Fibroblast of upper back skin (primary cell): ENCODE measurements around the gene NFASC.

Source experiments
- DNase-seq: peaks from one replicate; pipeline ENCODE4 v3.0.0-alpha.2; 2013

NFASC gene

DNA sequence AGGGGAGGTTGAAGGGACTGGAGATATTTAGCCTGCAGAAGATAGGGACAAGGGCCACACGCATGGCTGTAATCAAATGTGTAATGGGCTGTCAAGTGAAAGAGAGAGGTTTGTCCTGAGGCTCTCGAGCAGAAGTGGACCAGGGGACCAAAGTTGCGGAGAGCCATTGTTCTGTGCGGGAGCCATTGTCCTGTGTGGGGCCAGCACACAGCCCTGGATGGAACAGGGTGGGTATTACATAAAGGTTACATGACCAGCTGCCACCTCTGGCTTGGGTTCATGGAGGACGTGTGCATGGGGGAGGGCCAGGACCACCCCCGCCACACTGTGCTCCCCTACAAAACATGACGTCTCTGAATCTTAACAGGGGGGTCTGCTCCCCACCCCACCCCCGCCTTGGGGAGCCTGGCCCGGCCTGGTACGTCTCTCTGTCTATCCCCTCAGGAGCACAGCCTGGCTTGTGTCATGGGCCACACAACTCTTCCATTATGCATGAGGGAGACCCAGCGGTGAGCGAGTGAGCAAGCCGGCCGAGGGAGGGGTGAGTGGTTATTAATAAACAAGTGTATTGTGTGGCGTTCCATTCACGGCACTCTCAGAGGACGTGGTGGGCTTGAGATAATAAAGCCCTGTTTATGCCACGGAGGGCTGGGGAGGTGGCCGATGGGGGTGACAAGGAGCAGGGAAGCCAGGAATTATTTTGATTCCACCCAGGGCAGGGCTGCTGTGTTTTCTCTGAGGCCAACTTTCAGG is at the start of gene NFASC:
NFASC (plus strand) TSS at position 703 of the 753 bp plus-strand sequence. CDS start 73,454 bp downstream, outside the sequence.
- no peak for DNase-seq

- no peak for DNase-seq
Measured at GRCh38 chr1:204821476-204821875, 49.2 kb upstream of the NFASC start.

- no peak for DNase-seq
Measured at GRCh38 chr1:204821924-204822323, 48.7 kb upstream of the NFASC start.

DNA sequence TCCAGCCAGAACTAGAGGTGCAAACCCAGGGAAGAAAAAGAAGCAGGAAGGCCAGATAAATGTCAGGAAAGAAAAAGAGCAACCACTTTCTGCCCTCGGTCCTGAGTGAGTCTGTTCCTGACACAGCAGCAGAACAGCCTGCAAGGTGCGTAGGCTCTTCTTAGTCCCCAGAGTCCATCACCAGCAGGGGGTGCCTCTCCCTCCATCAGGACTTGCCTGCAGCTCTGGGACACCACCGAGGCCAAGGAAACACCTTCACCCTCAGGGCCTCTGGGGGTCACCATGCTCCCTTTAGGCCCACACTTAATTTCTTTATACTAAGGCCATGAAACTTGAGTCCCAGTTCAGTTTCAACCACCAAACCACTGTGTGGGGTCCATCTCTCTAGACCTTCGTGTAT is 43.7 kb upstream of the NFASC start:
- no peak for DNase-seq

DNA sequence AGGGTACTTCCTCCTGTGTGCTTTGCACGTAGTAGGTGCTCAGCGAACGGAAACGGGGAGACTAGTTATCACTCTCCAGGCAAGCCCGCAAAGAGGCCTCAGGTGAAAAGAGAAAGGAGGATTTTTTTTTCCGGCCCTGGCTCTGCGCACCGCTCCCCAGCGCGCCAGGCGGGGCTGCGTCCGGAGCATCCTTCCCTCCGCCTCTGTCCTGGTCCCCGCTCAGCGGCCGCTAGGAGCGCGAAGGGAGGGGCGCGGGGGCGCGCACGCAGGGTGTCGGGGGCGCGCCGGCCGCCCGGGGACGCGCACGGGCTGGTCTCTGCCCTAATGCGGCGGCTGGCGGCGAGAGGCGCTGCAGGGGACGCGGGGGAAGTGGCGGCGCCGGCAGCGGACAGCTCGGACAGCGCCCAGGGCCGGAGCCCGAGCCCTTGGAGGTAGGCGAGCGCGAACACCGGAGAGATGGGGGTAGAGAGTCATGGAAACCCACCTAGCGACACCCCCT is 42.3 kb upstream of the NFASC start:
- peak; percentile 49 for DNase-seq

GRCh38 chr1:204829133-204829825 is 41.4 kb upstream of the NFASC start:
- no peak for DNase-seq

DNA sequence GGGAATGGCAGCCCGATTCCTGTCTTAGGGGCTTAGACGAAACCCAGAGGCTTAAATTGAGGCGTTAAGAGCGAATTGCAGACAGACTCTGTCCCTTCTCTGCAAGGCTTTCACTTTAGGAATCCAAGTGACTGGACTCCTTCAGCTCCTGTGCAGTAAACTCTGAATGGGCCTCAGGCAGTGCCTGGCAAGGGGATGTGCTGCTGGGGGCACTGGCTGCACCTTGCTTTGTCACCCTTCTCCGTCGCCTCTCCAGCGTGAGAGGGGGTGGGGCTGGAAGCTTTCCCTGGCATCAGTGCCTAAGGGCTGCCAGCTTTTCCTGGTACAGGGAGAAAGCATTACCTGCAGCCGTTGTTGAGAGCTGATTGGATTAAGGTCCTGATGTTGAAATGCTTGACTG is 39.9 kb upstream of the NFASC start:
- DNase-seq, result no peak

DNA sequence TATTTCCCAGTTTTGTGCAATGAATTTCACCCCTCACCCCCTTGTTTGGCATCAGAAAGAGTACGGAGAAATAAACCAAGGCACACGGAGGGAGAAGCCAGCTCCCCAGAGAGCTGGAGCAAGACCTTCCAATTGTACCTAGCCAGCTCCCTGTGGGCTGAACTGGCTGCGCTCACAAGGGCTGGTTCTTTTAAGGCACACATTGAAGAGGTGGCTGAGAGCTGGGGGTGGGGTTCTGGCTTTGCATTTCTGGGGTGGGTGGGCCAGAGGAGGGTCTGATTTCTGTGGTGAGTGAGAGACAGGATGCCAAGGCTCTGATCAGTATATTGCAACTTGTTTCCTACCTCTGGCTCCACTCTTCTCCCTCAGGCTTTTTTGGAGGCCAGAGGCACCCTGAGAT is 39.5 kb upstream of the NFASC start:
- DNase-seq, result no peak

- DNase-seq, result no peak
Measured at GRCh38 chr1:204834336-204834735, 36.3 kb upstream of the NFASC start.

- no peak for DNase-seq
Measured at GRCh38 chr1:204834752-204835151, 35.9 kb upstream of the NFASC start.

- no peak for DNase-seq
Measured at GRCh38 chr1:204835737-204836136, 34.9 kb upstream of the NFASC start.

DNA sequence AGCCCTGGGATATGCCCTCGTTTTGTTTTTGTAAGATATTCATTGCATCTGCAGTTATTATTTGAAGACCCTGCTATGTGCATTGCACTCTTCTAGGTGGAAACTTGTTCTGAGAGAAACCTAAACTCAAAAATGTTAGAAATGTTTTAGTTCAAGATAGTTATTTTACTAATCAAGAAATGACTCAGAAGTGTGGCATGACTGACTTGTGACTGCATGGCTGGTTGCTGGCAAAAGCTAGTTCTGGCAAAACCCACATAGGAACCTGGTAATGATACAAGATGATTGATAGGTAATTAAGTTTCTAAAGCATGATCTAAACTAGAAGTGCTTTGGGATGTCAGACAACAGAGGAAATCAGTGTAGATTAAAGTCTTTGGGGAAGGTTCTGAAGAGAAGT is 33.8 kb upstream of the NFASC start:
- DNase-seq, result no peak

DNA sequence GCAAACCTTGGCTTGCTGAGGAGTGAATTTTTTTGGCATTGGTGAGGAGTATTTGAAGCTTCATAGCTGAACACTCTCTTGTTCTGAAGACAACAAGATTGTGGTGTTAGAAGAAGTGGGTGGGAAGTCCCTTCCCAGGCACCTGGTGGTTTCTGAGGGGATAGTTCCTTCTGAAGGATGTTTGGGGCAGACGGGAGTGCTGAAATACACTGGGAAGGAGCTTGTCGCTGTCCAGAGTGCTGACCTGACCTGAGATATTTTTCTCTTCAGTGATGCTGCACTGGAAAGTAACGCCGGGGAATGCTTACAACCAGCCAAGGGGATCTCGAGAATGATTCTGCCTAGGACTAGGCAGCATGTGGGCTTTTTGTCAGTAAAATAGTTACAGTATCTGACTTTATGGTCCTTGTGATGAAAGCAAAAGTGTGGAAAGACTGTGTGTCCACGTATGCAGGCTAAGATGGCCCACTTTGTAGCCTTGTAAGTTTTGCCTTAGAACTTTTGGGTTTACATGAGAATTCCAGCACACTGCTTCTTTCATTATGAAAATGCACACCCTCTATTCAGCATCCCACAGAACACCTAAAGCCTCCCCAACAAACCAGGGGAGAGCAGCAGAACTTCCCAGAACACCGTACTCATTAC is 33.1 kb upstream of the NFASC start:
- peak; percentile 58 for DNase-seq

DNA sequence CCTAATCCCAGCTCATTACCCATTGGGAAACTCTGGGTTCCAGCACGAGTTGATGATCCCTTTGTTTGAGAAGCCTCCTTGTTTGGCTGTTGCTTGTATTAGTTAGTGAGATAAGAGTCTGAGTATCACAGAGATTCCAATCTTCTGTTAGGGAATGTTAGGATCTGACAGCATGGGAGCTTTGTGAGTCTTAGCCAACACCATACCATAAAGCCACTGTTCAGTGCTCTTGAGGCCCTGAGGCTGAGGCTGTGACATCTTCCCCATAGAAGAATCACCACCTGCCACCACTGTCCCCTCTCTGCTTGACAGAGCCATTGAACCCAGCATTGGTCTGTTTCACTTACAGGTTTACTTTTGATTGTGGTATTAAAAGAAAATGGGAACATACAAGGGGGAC is 29.3 kb upstream of the NFASC start:
- no peak for DNase-seq

GRCh38 chr1:204841798-204842197 is 28.9 kb upstream of the NFASC start:
- no peak for DNase-seq

DNA sequence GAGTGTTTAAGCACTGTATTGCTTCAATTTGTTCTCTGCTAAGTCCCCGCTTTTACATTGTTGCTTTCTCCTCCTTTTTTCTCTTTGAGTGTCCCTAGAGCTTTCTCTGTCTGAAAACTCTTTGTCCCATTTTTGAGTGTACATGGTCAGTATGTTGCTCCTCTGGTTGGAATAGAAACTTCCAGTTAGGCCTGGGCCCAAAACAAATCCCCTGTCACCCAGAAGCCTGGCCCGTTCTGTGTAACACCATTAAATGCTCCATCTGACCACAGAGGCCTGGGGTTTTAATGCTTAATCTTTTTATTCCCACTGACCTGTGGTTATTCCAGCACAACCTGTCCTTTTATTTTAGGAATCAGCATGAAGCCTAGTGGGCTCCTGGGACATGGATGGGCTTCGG is 28.3 kb upstream of the NFASC start:
- DNase-seq, result no peak

DNA sequence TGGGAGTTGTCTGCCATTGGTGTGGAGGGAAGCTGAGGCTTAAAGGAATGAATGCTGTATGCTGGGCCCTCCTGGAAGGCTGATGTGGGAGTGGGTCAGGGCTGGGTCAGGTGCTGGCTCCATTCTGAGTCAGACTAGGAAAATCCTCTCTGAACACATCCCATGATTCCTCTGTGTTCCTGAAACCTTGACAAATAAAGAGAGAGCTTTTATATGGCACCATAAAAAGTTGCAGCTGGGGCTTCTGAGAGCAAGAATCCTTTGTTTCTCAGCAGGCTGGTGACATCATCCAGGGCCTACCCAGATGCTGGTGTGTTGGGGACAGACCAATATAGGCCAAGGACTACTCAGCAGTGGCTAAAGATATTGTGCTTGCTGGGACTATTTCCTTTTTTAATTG is 27.8 kb upstream of the NFASC start:
- DNase-seq, result no peak

DNA sequence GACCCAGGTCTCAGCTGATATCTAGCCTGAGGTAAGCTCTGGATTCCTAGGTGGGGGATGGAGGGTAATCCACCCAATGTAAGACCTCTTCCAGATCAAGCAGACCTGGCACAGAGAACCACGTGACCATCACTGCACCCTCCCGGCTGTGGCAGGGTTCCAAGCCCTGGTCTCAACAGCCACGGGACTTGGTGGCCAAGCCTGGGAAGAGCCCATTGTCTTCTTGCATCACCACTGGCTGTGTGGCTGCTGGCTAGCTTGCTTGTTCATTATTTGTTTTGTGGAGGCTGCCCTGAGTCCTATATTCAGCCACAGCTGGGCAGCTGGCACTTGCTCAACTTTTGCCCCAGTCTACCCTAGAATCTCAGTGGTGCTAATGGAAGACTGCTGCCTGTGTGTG is 24.1 kb upstream of the NFASC start:
- DNase-seq, result no peak

DNA sequence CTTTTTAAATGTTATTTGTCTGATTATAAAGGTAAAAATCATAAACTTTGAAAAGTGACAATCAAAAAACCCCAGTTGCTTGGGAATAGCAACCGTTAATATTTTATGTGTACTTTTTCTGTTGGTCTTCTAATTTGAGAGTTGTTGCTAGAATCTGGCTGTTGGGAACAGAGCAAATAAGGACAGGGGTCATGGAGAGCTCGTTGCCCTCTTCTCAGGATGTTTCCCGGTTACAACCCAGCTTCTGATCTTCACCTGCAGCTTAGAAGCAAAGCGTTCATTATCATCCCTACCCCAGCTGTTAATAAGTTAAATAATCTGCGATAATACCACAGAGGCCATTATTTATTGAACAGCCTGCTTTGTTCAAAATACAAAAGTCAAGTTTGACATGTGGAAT is 22.1 kb upstream of the NFASC start:
- DNase-seq, result no peak

GRCh38 chr1:204852854-204853253 is 17.8 kb upstream of the NFASC start:
- no peak for DNase-seq

- no peak for DNase-seq
Measured at GRCh38 chr1:204853436-204853835, 17.2 kb upstream of the NFASC start.

- no peak for DNase-seq
Measured at GRCh38 chr1:204854286-204854685, 16.4 kb upstream of the NFASC start.

- no peak for DNase-seq
Measured at GRCh38 chr1:204858363-204858821, 12.3 kb upstream of the NFASC start.

GRCh38 chr1:204859861-204860267 is 10.8 kb upstream of the NFASC start:
- no peak for DNase-seq
